HG03064 (cell line): Measurements from ENCODE around the gene CIDEA.
"Not testable (repeated sequence)": the region's sequence is repeated elsewhere in the genome, so short reads cannot be mapped to it uniquely, and the experiment has no call there.

Experiments used
- ATAC-seq: cut with Tn5 transposase; IDR thresholded peaks from one replicate; pipeline ENCODE4 v1.9.1; 2021; ENCODE audit warnings: low read depth; ENCODE audit not compliant: unreplicated experiment

CIDEA gene

GRCh38 chr18:12254136-12254819 lies at the start of gene CIDEA:
CIDEA (plus strand) TSS chr18:12254361; CDS start chr18:12254384, 23 bp downstream.
- no peak for ATAC-seq

GRCh38 chr18:12208296-12209153 lies 45.6 kb upstream of the CIDEA start:
- not testable (repeated sequence) for ATAC-seq

- ATAC-seq = not testable (repeated sequence)
Measured at GRCh38 chr18:12212308-12212707, 41.9 kb upstream of the CIDEA start.

GRCh38 chr18:12214296-12215005 lies 39.7 kb upstream of the CIDEA start:
- ATAC-seq = not testable (repeated sequence)

GRCh38 chr18:12216471-12216870 lies 37.7 kb upstream of the CIDEA start:
- not testable (repeated sequence) for ATAC-seq

GRCh38 chr18:12218603-12219002 lies 35.6 kb upstream of the CIDEA start:
- not testable (repeated sequence) for ATAC-seq

GRCh38 chr18:12222041-12222440 lies 32.1 kb upstream of the CIDEA start:
- not testable (repeated sequence) for ATAC-seq

GRCh38 chr18:12223326-12223725 lies 30.8 kb upstream of the CIDEA start:
- not testable (repeated sequence) for ATAC-seq

- ATAC-seq = not testable (repeated sequence)
Measured at GRCh38 chr18:12226807-12227206, 27.4 kb upstream of the CIDEA start.

GRCh38 chr18:12227399-12228186 lies 26.6 kb upstream of the CIDEA start:
- ATAC-seq = not testable (repeated sequence)

- ATAC-seq = not testable (repeated sequence)
Measured at GRCh38 chr18:12228308-12228707, 25.9 kb upstream of the CIDEA start.

GRCh38 chr18:12230561-12230960 lies 23.6 kb upstream of the CIDEA start:
- not testable (repeated sequence) for ATAC-seq

- ATAC-seq = no peak
Measured at GRCh38 chr18:12231040-12231882, 22.9 kb upstream of the CIDEA start.

- ATAC-seq = no peak
Measured at GRCh38 chr18:12231986-12232385, 22.2 kb upstream of the CIDEA start.

- no peak for ATAC-seq
Measured at GRCh38 chr18:12233378-12233777, 20.8 kb upstream of the CIDEA start.

GRCh38 chr18:12234451-12235190 lies 19.5 kb upstream of the CIDEA start:
- ATAC-seq = no peak

GRCh38 chr18:12236141-12236540 lies 18.0 kb upstream of the CIDEA start:
- no peak for ATAC-seq

GRCh38 chr18:12236934-12237832 lies 17.0 kb upstream of the CIDEA start:
- no peak for ATAC-seq
